Activated CD4-positive, alpha-beta T cell treated with anti-CD3 and anti-CD28 coated beads for 36 hours (primary cell): ENCODE data around the gene PRR15L. TPM values are rescaled to one million over a fixed set of nuclear protein-coding genes. Genes with fewer than 3 reads are reported as not detected.
"Not testable (repeated sequence)": the region's sequence is repeated elsewhere in the genome, so short reads cannot be mapped to it uniquely, and the experiment has no call there.

Experiments used
- ATAC-seq: fragments of 200-7000 bp; cut with Tn5 transposase; one replicate; pipeline ENCODE4 v1.10.0; 2021; ENCODE audit warnings: mild to moderate bottlenecking, moderate library complexity
- CTCF ChIA-PET: fragments of 350-600 bp; sonication (Branson Sonifier 250); formaldehyde crosslinking; loops from one replicate; lab custom pipeline; 2021; ENCODE audit warnings: antibody characterized with exemption; lab: Charles Lee
- POLR2A ChIA-PET: fragments of 350-600 bp; sonication (Branson Sonifier 250); formaldehyde crosslinking; loops from one replicate; lab custom pipeline; 2021; ENCODE audit warnings: antibody characterized with exemption, inconsistent platforms; lab: Charles Lee
- DNase-seq: peaks from one replicate; pipeline ENCODE4 v3.0.0-alpha.2; 2020
- H3K27ac Mint-ChIP-seq: one replicate; pipeline ENCODE4 v1.8.0; 2021; ENCODE audit warnings: mixed read lengths
- H3K27me3 Mint-ChIP-seq: one replicate; pipeline ENCODE4 v1.8.0; 2021; ENCODE audit warnings: mixed read lengths
- H3K36me3 Mint-ChIP-seq: one replicate; pipeline ENCODE4 v1.8.0; 2021; ENCODE audit warnings: low read depth, mixed read lengths
- H3K4me1 Mint-ChIP-seq: one replicate; pipeline ENCODE4 v1.8.0; 2021; ENCODE audit warnings: mixed read lengths
- H3K4me3 Mint-ChIP-seq: one replicate; pipeline ENCODE4 v1.8.0; 2021; ENCODE audit warnings: mild to moderate bottlenecking, moderate library complexity, mixed read lengths
- H3K9me3 Mint-ChIP-seq: one replicate; pipeline ENCODE4 v1.8.0; 2021; ENCODE audit warnings: low read depth, mixed read lengths
- intact Hi-C, 2 experiments: fragments of 100-400 bp; cut with DNase I in 1 of 2; cut with micrococcal nuclease in 1 of 2; formaldehyde crosslinking; loops; one replicate each; pipeline versions ENCODE4 v1.14.2 to v1.15.1; 2022 to 2024; cut with DNase I, micrococcal nuclease
- total RNA-seq, 2 experiments: library from RNA; stranded (reverse); gene quantifications; one replicate each; pipeline ENCODE4 v1.2.3, GENCODE V29; 2021

PRR15L gene
- total RNA-seq, result not detected

GRCh38 chr17:47957591-47958490, at the start of gene PRR15L:
TSS of gene PRR15L (minus strand) at chr17:47957883. CDS start at chr17:47953234, 4,649 bp downstream.
- ChIA-PET CTCF (interaction anchor here (0.7 to 1.6 kb wide), 8 partner anchors 9 to 53 kb away, joined by 3 to 5 read pairs (median 4); partner anchors contain the start of gene CDK5RAP3), POLR2A (interaction anchor here (0.9 kb wide), 1 partner anchor 57 kb away, joined by 4 read pairs; no protein-coding TSS in a partner anchor)
- no peak within 1 kb of the TSS for H3K27ac Mint-ChIP-seq
- no peaks in the 10 kb centered on the region for H3K4me1 Mint-ChIP-seq
- DNase-seq, result no peak
- no peak within 1 kb of the TSS for H3K4me3 Mint-ChIP-seq
- no peak for ATAC-seq
- no peaks in the 10 kb centered on the region for H3K9me3 Mint-ChIP-seq
- intact Hi-C loops, result no loop called here
- H3K27me3 Mint-ChIP-seq, result no peaks in the 10 kb centered on the region
- H3K36me3 Mint-ChIP-seq, result no peaks in the 10 kb centered on the region

- DNase-seq (no peak), ATAC-seq (no peak)
- no peak overlapping the region for H3K27ac Mint-ChIP-seq
- no peaks in the 10 kb centered on the region for H3K9me3 Mint-ChIP-seq
- ChIA-PET CTCF (interaction anchor here (1.6 kb wide), 1 partner anchor 29 kb away, joined by 8 read pairs; no protein-coding TSS in a partner anchor), POLR2A (no interaction called here)
- peaks cover 13% of the 10 kb centered on the region for H3K4me1 Mint-ChIP-seq
- no peaks in the 10 kb centered on the region for H3K36me3 Mint-ChIP-seq
- peaks cover 36% of the 10 kb centered on the region for H3K27me3 Mint-ChIP-seq
- intact Hi-C loops, result no loop called here
- no peak overlapping the region for H3K4me3 Mint-ChIP-seq
Measured at GRCh38 chr17:48006936-48007709, 49.4 kb upstream of the PRR15L start.

- no peaks in the 10 kb centered on the region for H3K9me3 Mint-ChIP-seq
- ChIA-PET POLR2A (no interaction called here), CTCF (interaction anchor here (0.6 kb wide), 1 partner anchor 309 kb away, joined by 4 read pairs; no protein-coding TSS in a partner anchor)
Measured at GRCh38 chr17:48004983-48005382, 47.3 kb upstream of the PRR15L start.

GRCh38 chr17:48003417-48004151, 45.9 kb upstream of the PRR15L start:
- no peaks in the 10 kb centered on the region for H3K9me3 Mint-ChIP-seq
- ATAC-seq, result no peak
- H3K4me3 Mint-ChIP-seq, result no peak overlapping the region
- H3K27me3 Mint-ChIP-seq, result peaks cover 21% of the 10 kb centered on the region
- POLR2A ChIA-PET, result no interaction called here
- H3K4me1 Mint-ChIP-seq, result peaks cover 7% of the 10 kb centered on the region
- intact Hi-C loops, result no loop called here
- CTCF ChIA-PET, result interaction anchor here (0.5 to 1.6 kb wide), 9 partner anchors 8 to 1421 kb away, joined by 3 to 6 read pairs (median 3); partner anchors contain the start of gene CDK5RAP3
- no peak overlapping the region for H3K27ac Mint-ChIP-seq
- DNase-seq, result no peak
- no peaks in the 10 kb centered on the region for H3K36me3 Mint-ChIP-seq

More at GRCh38 chr17:48004983-48005382, 47.3 kb upstream of the PRR15L start:
- DNase-seq (no peak), ATAC-seq (no peak)
- Mint-ChIP-seq H3K27me3 (peaks cover 25% of the 10 kb centered on the region), H3K4me1 (peaks cover 4% of the 10 kb centered on the region), H3K4me3 (no peak overlapping the region), H3K27ac (no peak overlapping the region), H3K36me3 (no peaks in the 10 kb centered on the region)
- intact Hi-C loops, result no loop called here

GRCh38 chr17:48002916-48003416, 45.3 kb upstream of the PRR15L start:
- no peak for DNase-seq
- no peak overlapping the region for H3K27ac Mint-ChIP-seq
- intact Hi-C loops, result no loop called here
- peaks cover 21% of the 10 kb centered on the region for H3K27me3 Mint-ChIP-seq
- H3K4me1 Mint-ChIP-seq, result peaks cover 7% of the 10 kb centered on the region
- no peak for ATAC-seq
- no peak overlapping the region for H3K4me3 Mint-ChIP-seq
- ChIA-PET POLR2A (no interaction called here), CTCF (interaction anchor here (0.5 to 1.6 kb wide), 5 partner anchors 15 to 1422 kb away, joined by 3 to 6 read pairs (median 3); partner anchors contain the start of gene CDK5RAP3)
- H3K36me3 Mint-ChIP-seq, result no peaks in the 10 kb centered on the region
- H3K9me3 Mint-ChIP-seq, result no peaks in the 10 kb centered on the region

GRCh38 chr17:48002266-48002915, 44.7 kb upstream of the PRR15L start:
- DNase-seq, result no peak
- no peaks in the 10 kb centered on the region for H3K9me3 Mint-ChIP-seq
- intact Hi-C loops, result no loop called here
- H3K27me3 Mint-ChIP-seq, result peaks cover 21% of the 10 kb centered on the region
- no peak for ATAC-seq
- peaks cover 7% of the 10 kb centered on the region for H3K4me1 Mint-ChIP-seq
- no peak overlapping the region for H3K4me3 Mint-ChIP-seq
- ChIA-PET CTCF (interaction anchor here (1.4 to 2.9 kb wide), 2 partner anchors 9 to 31 kb away, joined by 5 to 11 read pairs; partner anchors contain the start of gene CDK5RAP3), POLR2A (no interaction called here)
- no peaks in the 10 kb centered on the region for H3K36me3 Mint-ChIP-seq
- no peak overlapping the region for H3K27ac Mint-ChIP-seq

GRCh38 chr17:48001657-48002056, 44.0 kb upstream of the PRR15L start:
- DNase-seq, ATAC-seq, H3K27ac Mint-ChIP-seq, POLR2A ChIA-PET, H3K4me1 Mint-ChIP-seq, H3K9me3 Mint-ChIP-seq, H3K4me3 Mint-ChIP-seq, H3K36me3 Mint-ChIP-seq, intact Hi-C loops: not testable (repeated sequence)
- peaks cover 15% of the 10 kb centered on the region for H3K27me3 Mint-ChIP-seq
- CTCF ChIA-PET, result interaction anchor here (0.5 to 2.9 kb wide), 4 partner anchors 9 to 120 kb away, joined by 3 to 11 read pairs (median 3); no protein-coding TSS in a partner anchor

GRCh38 chr17:48001197-48001596, 43.5 kb upstream of the PRR15L start:
- H3K27ac Mint-ChIP-seq, result no peak overlapping the region
- CTCF ChIA-PET, result interaction anchor here (0.6 to 2.9 kb wide), 4 partner anchors 10 to 68 kb away, joined by 3 to 11 read pairs (median 3); no protein-coding TSS in a partner anchor
- no peak for DNase-seq
- peaks cover 15% of the 10 kb centered on the region for H3K27me3 Mint-ChIP-seq
- peaks cover 7% of the 10 kb centered on the region for H3K4me1 Mint-ChIP-seq
- POLR2A ChIA-PET, result no interaction called here
- no peaks in the 10 kb centered on the region for H3K36me3 Mint-ChIP-seq
- no peak for ATAC-seq
- intact Hi-C loops, result no loop called here
- H3K9me3 Mint-ChIP-seq, result no peaks in the 10 kb centered on the region
- H3K4me3 Mint-ChIP-seq, result no peak overlapping the region

- ChIA-PET CTCF (interaction anchor here (0.6 to 2.1 kb wide), 7 partner anchors 18 to 260 kb away, joined by 3 to 9 read pairs (median 3); no protein-coding TSS in a partner anchor), POLR2A (interaction anchor here (0.6 kb wide), 1 partner anchor 10 kb away, joined by 3 read pairs; no protein-coding TSS in a partner anchor)
- no peaks in the 10 kb centered on the region for H3K9me3 Mint-ChIP-seq
- intact Hi-C loops, result no loop called here
- H3K27ac Mint-ChIP-seq, result no peak overlapping the region
- peak; percentile 72 for ATAC-seq
- DNase-seq, result peak; percentile 18
- H3K4me3 Mint-ChIP-seq, result no peak overlapping the region
- peaks cover 12% of the 10 kb centered on the region for H3K27me3 Mint-ChIP-seq
- H3K4me1 Mint-ChIP-seq, result peaks cover 7% of the 10 kb centered on the region
- H3K36me3 Mint-ChIP-seq, result no peaks in the 10 kb centered on the region
Measured at GRCh38 chr17:47999582-47999981, 41.9 kb upstream of the PRR15L start.

- intact Hi-C loops, result no loop called here
- Mint-ChIP-seq H3K27me3 (peaks cover 6% of the 10 kb centered on the region), H3K36me3 (no peaks in the 10 kb centered on the region)
Measured at GRCh38 chr17:47998044-47998443, 40.4 kb upstream of the PRR15L start.

More at GRCh38 chr17:47998044-47998443, 40.4 kb upstream of the PRR15L start:
- DNase-seq (no peak), ATAC-seq (no peak)
- Mint-ChIP-seq H3K4me1 (peaks cover 3% of the 10 kb centered on the region), H3K27ac (no peak overlapping the region), H3K4me3 (no peak overlapping the region), H3K9me3 (no peaks in the 10 kb centered on the region)
- POLR2A ChIA-PET, result no interaction called here
- CTCF ChIA-PET, result interaction anchor here (0.7 to 1.6 kb wide), 2 partner anchors 70 to 292 kb away, joined by 3 read pairs; no protein-coding TSS in a partner anchor
